ENCODE measurements around the gene IQSEC3.

- TF ChIP-seq CTCF (IDR thresholded peaks at IDR 0.05; ENCODE audit: low read length) (no peak), EZH2 (optimal IDR thresholded peaks at IDR 0.05; ENCODE audit: low read depth, low read length) (no peak), EZH2phosphoT487 (IDR thresholded peaks at IDR 0.05; ENCODE audit: low read length) (no peak)
Observed at GRCh38 chr12:224330-224729, 157.8 kb downstream of the IQSEC3 start.
